Upper lobe of right lung (tissue), 1 donor: Measurements from ENCODE around the gene ZNF275. TPM values are rescaled to one million over a fixed set of nuclear protein-coding genes. Genes with fewer than 3 reads are reported as not detected.

Experiments used
- ATAC-seq: fragments of 200-7000 bp; cut with Tn5 transposase; one replicate; pipeline ENCODE4 v1.9.1; 2020; ENCODE audit warnings: mild to moderate bottlenecking, moderate library complexity
- DNase-seq: peaks from one replicate; pipeline ENCODE4 v3.0.0-alpha.2; 2020
- H3K27ac ChIP-seq: fragments of 200-600 bp; one replicate; pipeline ENCODE4 v1.8.0; 2022
- H3K27me3 ChIP-seq: fragments of 200-600 bp; one replicate; pipeline ENCODE4 v1.8.0; 2022; ENCODE audit warnings: mild to moderate bottlenecking
- H3K36me3 ChIP-seq: fragments of 200-600 bp; one replicate; pipeline ENCODE4 v1.8.0; 2022
- H3K4me1 ChIP-seq: fragments of 200-600 bp; one replicate; pipeline ENCODE4 v1.8.0; 2022
- H3K4me3 ChIP-seq: fragments of 200-600 bp; one replicate; pipeline ENCODE4 v1.8.0; 2022; ENCODE audit warnings: mild to moderate bottlenecking
- H3K9me3 ChIP-seq: fragments of 200-600 bp; one replicate; pipeline ENCODE4 v1.8.0; 2022
- intact Hi-C: fragments of 100-400 bp; cut with DNase I; formaldehyde crosslinking; loops from one replicate; pipeline ENCODE4 v1.11.0; 2022
- total RNA-seq: library from RNA; stranded (reverse); fragmentation: NEBNext Ultra II Directional; extraction: Animal tissue kit (Norgen Biotek cat#: 25700); gene quantifications from one replicate; pipeline ENCODE4 v1.2.1, GENCODE V29; 2021
- TF ChIP-seq, protein P1 (sequence below): fragments of 200-600 bp; IDR thresholded peaks from one replicate; pipeline ENCODE4 v1.8.0; 2022; ENCODE audit warnings: antibody characterized with exemption
- donor health status: DM: no; HTN: yes; CAD: no; lungs with severe emphysema.

Gene ZNF275
- total RNA-seq, 1 donor from 2014 or later = 9.0 TPM

DNA sequence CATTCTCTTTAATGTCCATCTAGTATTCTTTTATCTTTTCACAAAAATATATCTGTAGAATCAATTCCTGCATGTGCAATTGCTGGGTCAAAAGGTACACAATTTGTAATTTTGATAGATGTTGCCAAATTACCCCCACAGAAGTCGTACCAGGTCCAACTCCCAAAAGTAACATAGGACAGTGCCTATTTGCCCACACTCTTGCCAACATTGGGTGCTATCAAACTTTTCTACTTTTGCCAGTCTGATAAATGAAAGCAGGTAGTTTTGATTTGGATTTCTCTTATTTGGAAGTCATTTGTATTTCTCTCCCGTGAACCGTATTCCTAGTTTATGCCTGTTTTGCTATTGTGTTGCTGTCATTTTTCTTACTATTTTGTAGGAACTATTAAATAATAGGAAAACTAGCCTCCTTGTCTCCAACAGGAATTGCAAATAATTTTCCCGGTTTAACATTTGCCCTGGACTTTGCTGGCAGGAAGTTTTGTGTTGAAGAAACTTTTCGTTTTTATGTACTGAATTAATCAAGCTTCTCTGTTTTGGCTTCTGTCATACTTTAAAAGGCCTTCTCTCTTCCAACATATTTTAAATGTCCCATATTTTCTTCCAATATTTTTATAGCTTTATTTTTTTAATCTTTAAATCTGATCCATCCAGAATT is 33.1 kb downstream of the ZNF275 start:
- Histone ChIP-seq H3K4me1 (no peaks in the 10 kb centered on the region), H3K36me3 (no peaks in the 10 kb centered on the region), H3K4me3 (no peak overlapping the region), H3K9me3 (no peaks in the 10 kb centered on the region), H3K27ac (no peak overlapping the region), H3K27me3 (no peaks in the 10 kb centered on the region)
- intact Hi-C loops = no loop called here
- DNase-seq (no peak), ATAC-seq (no peak)
- TF ChIP-seq, protein P1, sequence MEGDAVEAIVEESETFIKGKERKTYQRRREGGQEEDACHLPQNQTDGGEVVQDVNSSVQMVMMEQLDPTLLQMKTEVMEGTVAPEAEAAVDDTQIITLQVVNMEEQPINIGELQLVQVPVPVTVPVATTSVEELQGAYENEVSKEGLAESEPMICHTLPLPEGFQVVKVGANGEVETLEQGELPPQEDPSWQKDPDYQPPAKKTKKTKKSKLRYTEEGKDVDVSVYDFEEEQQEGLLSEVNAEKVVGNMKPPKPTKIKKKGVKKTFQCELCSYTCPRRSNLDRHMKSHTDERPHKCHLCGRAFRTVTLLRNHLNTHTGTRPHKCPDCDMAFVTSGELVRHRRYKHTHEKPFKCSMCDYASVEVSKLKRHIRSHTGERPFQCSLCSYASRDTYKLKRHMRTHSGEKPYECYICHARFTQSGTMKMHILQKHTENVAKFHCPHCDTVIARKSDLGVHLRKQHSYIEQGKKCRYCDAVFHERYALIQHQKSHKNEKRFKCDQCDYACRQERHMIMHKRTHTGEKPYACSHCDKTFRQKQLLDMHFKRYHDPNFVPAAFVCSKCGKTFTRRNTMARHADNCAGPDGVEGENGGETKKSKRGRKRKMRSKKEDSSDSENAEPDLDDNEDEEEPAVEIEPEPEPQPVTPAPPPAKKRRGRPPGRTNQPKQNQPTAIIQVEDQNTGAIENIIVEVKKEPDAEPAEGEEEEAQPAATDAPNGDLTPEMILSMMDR = no peak

DNA sequence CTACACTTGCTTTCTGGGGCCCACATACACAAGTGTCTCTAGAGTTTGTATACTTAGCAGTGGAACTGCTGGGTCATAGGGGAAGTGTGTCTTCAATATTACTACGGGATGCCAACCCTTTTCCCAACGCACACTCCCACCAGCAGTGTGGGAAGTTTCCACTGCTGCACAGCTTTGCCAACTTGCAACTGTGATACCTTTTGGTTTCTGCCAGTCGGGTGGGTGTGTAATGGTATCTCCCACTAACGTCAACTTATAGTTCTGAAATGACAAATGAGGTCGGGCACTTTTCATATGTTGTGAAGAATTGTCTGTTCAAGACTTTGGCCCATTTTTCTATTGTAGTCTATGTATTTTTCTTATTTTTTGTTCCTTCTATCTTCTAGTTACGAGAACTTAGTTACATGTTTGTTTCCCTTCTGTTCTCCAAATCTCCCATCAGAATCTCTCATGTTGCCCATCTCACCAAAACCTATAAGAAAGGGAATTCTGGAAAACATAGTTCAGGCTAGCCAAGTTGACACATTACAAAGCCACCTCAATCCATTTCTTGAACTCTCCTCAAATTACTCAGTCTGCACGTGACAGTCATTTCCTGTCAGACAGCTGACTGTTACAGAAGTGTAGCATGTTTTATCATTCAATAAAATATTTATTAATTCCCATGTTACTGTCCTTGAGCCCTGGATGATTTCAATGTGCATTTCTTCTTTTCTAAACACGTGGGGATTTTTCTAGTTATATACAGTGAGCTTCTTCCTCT is 36.5 kb downstream of the ZNF275 start:
- Histone ChIP-seq H3K27me3 (no peaks in the 10 kb centered on the region), H3K9me3 (no peaks in the 10 kb centered on the region), H3K27ac (no peak overlapping the region), H3K4me3 (no peak overlapping the region), H3K4me1 (no peaks in the 10 kb centered on the region), H3K36me3 (no peaks in the 10 kb centered on the region)
- ATAC-seq (no peak), DNase-seq (no peak)
- TF ChIP-seq, protein P1 = no peak
- intact Hi-C loops = no loop called here

DNA sequence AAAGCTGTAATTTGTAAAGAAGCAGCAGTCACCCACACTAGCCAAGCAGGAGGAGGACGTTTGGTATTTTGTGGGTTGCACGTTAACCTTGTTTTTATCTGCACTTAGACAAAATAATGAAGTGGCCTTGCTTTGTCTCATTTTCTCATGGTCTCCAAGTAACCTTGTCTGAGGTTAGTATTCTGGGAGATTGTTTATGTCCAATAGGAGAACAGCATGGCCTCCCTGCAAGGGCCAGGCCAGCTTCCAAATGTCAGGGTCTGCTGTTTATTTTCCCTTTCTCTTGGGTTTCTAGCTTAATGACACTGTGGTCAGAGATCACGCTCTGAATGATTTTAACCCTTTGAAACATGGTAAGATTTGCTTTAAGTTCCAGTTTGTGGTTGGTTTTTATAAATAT is 37.3 kb downstream of the ZNF275 start:
- ATAC-seq = no peak
- no peak overlapping the region for H3K4me3 ChIP-seq
- H3K36me3 ChIP-seq = no peaks in the 10 kb centered on the region
- DNase-seq = no peak
- intact Hi-C loops = no loop called here
- H3K27me3 ChIP-seq = no peaks in the 10 kb centered on the region
- no peaks in the 10 kb centered on the region for H3K9me3 ChIP-seq
- no peaks in the 10 kb centered on the region for H3K4me1 ChIP-seq
- TF ChIP-seq, protein P1 = no peak
- no peak overlapping the region for H3K27ac ChIP-seq

DNA sequence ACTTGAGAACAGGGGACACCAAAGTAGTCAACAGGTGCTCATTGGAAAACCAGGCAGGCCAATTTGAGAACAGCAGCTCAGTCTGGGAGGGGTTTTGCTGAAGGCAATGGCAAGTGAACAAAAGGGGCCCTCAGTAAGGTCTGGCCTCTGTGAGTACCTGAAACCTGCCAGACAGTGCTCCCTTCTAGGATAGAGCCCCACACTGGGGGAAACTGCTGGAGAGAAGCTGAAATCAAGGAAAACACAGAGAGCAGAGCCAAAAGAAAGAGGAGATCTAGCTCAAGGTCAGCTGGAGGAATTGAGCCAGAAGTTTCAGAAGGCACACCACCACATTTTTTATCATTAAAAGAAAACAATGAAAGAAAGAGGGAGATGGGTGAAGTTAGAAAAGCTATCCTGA is 39.0 kb downstream of the ZNF275 start:
- no peaks in the 10 kb centered on the region for H3K27me3 ChIP-seq
- no peaks in the 10 kb centered on the region for H3K4me1 ChIP-seq
- no peaks in the 10 kb centered on the region for H3K9me3 ChIP-seq
- intact Hi-C loops = no loop called here
- H3K4me3 ChIP-seq = no peak overlapping the region
- H3K27ac ChIP-seq = no peak overlapping the region
- TF ChIP-seq, protein P1 = no peak
- ATAC-seq = no peak
- H3K36me3 ChIP-seq = no peaks in the 10 kb centered on the region
- no peak for DNase-seq

DNA sequence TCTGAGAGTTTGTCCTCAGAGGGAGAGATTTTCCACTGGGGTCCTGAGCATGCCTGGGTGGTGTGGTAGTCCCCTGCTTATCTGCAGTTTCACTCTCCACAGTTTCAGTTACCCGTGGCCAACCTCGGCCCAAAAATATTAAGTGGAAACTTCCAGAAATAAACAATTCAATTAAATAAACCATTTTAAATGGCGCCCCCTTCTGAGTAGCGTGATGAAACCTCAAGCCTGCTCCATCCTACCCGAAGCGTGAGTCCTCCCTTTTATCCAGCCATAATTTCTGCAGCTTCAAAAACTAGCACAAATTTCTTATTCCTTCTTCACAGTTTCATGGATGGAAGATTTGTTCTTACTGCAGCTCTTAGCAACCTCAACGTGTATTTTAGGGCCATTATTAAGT is 40.5 kb downstream of the ZNF275 start:
- Histone ChIP-seq H3K27ac (no peak overlapping the region), H3K4me1 (no peaks in the 10 kb centered on the region), H3K27me3 (no peaks in the 10 kb centered on the region), H3K9me3 (no peaks in the 10 kb centered on the region), H3K36me3 (no peaks in the 10 kb centered on the region), H3K4me3 (no peak overlapping the region)
- no peak for ATAC-seq
- DNase-seq = no peak
- intact Hi-C loops = no loop called here
- TF ChIP-seq, protein P1 = no peak
